NK-92 (cell line): Measurements from ENCODE around the gene TIMM23.
A peak's percentile ranks its signal among the peaks of the same experiment; 100 is the strongest.
"Not testable (repeated sequence)": the region's sequence is repeated elsewhere in the genome, so short reads cannot be mapped to it uniquely, and the experiment has no call there.

Experiments
- DNase-seq: peaks from one replicate; lab custom pipeline; 2025; ENCODE audit not compliant: unreplicated experiment; lab: John Stamatoyannopoulos, UW

The TIMM23 gene, protein sequence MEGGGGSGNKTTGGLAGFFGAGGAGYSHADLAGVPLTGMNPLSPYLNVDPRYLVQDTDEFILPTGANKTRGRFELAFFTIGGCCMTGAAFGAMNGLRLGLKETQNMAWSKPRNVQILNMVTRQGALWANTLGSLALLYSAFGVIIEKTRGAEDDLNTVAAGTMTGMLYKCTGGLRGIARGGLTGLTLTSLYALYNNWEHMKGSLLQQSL

DNA sequence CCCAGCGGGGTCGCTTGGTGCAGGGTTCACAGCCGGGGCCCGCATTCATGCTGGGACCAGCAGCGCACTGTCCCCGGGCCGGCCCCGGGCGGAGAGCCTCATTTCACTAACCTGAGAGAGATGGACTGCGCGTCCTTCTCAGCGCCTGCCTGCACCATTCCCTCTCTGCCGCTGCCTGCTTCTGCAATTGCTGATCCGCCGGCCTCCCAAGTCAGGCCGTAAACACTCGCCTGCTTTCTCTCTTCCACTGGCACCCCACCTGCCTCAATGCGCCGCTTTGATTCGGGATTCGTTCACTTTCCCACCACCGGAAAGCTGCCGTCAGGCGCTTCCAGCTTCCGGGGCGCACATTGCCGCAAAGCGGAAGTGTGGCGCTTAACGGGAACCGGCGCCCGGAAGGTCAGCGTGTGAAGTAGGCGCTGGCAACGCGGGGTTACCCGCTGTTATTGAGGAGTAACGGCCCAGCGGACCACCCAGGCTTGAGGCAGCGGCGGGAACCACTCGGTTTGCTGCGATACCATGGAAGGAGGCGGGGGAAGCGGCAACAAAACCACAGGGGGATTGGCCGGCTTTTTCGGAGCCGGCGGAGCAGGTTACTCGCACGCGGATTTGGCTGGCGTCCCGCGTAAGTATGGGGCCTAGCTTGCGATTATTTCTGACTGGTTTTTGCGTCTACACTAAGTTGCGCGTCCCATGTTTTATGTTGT, at the start of gene TIMM23:
TSS of gene TIMM23 (plus strand) at position 384 of the 707 bp plus-strand sequence. CDS start at position 520, 136 bp downstream.
- DNase-seq: peak; percentile 48

DNA sequence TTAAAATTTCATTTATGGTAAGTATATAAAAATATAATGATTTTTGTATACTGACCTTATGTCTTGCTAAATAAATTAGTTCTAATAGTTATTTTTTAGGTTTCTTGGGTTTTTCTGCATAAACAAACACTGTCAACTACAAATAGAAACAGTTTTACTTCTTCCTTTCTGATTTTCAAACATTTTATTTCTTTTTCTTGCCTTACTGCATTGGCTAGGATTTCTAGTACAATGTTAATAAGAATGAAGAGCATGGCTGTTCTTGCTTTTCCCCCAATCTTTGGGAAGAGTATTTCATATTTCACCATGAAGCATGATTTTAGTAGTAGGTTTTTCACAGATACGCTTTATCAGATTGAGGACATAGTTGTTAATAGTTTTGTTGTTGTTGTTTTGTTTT, 45.5 kb upstream of the TIMM23 start:
- DNase-seq: not testable (repeated sequence)

DNA sequence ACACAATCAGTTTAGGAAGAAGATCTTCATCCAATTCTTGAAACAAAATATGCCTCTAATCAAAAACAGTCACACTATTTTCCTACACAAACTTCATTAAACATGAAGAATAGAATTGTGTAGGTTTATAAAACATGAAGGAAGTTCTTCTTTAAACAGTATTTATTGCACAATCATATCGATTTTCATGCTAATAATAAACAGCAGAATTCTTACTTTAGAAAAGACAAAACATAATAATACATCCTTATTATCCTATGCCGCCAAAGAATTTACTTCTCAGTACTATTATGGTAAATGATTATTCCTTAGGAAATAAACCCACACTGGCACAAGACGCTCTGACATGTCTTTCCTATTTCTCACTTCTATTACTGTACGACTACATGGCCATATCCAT, 41.0 kb upstream of the TIMM23 start:
- DNase-seq: not testable (repeated sequence)

DNA sequence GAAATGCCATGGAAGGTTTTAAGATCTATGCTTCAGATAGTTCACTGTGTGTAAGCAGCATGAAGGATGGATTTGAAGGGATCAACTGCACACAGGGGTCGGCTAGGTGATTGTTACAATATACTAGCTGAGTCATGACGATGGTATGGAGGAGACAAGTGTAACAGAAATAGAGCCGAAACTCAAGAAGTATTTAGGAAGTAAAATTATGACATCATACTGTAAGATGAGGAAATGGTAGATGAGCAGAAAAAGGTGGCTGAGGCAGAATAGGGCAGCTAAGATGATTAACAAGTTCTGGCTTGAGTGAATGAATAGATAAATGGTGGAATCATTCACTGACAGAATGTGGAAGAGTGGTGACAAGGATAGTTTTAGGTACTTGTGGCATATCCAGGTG, 37.5 kb upstream of the TIMM23 start:
- DNase-seq: not testable (repeated sequence)

DNA sequence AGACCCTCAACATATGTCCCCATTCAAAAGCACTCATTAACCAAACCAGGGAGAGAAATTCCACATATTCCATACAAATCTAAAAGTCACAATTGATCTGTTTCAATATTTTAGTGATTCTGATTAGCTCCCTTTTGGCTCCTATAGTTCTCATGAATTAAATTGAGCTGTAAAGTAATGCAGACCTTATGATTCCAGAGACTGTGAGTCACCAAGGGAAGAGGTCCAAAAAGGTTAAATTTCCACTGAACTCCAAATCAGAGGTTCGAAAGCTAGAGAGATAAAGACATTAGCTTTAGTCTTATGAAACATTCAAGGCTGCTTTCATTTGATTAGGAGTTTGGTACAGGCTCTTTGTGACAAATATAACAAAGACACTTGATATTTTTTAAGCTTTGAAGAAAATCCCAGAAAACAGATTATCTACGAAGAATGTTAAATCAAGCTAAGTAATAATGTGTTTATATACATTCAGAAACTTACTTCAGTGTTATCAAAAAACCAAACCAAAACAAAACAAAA, 33.1 kb upstream of the TIMM23 start:
- not testable (repeated sequence) for DNase-seq

DNA sequence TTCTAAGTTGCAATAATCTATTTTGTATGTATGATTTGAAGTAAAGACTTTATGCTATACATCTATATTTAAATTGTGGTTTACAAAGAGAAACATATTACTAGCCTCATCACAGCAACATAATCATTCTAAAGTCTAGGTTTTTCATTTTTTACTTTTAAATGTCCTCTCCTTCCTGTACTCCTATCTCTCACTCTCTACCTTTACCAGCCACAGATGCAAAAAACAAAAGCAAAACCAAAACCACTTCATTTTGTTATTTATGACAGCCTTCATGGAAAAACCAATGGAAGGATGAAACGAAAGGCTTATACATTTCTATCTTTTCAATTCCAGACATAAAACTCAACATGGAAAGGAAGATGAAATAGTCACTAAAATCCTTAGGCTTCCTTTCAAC, 31.1 kb upstream of the TIMM23 start:
- DNase-seq: not testable (repeated sequence)

DNA sequence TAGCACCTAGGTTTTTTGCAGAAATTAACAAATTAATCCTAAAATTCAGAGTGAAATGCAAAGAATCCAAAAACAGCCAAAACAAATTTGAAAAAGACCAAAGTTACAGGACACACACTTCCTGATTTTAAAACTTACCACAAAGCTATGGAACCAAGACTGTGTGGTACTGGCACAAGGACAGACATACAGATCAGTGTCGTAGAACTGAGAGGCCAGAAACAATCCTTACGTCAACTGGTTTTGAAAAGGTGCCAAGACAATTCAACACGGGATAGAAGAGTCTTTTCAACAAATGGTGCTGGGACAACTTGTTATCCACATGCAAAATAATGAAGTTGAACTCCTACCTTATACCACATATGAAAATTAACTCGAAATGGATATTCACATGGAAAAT, 26.8 kb upstream of the TIMM23 start:
- DNase-seq: not testable (repeated sequence)

DNA sequence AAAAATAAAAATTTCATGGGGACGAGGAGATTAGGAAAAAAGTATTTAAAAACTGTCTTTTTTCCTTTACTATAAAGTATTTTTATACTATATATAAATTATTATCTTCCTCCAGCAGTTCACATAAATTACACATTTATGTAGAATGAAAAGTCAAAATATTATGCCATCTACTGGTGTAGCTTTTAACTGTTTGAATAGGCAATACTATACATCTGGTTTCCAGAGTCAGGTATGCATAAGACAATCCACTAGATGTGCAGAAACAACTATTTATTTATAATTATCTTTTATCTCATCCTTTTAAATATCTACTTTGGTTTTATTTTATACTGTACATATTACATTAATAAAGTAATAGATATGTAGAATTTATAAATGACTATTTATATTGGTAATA, 24.9 kb upstream of the TIMM23 start:
- DNase-seq: not testable (repeated sequence)

DNA sequence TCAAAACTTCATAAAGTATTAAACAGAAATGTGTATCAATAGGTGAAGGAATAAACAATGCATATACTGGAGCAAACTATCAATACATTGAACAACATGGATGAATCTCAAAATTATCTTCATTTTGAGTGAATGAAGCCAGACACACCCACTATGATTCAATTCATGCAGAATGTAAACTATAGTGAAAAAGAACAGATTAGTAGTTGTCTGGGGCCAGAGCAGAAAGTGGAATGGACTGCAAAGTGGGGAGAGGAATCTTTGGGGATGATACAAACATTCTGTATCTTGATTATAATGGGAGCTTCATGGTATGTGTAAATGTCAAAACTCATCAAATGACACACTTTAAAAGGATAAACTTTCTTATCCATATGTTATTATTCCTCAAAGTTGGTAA, 23.5 kb upstream of the TIMM23 start:
- DNase-seq: not testable (repeated sequence)

DNA sequence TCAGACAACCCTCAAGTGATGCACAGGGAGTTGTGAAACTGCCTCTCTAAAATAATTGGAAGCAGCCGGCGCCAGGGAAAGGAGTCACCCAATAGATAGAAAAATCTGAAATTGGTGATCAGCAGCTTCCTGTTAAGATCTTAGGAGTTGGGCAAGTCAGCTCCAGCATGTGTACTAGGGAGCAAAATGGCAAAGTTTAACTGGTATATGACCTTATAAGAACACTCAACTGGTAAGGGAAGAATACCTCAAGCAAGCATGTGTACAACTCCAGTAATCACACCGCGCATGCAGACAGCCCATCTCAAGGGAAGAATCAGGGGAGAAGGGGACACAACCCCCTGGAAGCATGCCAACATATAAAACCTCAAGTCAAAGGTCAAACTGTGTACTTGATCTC, 17.9 kb upstream of the TIMM23 start:
- DNase-seq: not testable (repeated sequence)

DNA sequence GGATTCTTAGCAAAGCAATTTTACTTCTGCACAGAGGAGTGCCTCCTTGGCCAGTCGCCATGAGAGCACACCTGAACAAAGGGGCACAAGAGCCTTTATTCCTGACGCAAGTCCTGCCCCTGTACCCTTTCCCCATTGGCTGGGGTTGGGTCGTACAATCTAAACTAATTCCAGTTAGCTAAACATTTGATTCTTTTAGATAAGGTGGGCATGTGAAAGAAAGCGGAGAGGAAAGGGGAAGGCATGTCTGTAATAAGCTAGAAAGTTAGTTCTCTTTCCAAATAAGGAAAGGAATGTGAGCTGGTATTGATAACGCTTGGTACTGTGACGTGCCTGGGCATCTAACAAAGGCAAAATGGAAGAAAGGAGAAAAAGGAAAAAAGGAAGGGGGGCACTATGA, 15.7 kb upstream of the TIMM23 start:
- not testable (repeated sequence) for DNase-seq

DNA sequence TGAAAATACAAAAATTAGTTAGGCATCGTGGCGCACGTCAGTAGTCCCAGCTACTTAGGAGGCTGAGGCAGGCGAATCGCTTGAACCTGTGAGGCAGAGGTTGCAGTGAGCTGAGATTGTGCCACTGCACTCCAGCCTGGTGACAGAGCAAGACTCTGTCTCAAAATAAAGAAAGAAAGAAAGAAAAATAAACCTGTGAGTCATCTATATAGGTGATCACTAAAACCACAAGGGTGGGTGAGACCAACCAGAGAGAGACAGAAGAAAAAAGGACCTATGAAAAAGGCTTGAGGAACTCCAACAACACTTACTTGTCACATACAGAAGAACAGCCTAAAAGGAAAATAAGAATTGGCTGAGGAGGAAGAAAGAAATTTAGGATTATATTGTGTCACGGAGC, 14.4 kb upstream of the TIMM23 start:
- DNase-seq: not testable (repeated sequence)

DNA sequence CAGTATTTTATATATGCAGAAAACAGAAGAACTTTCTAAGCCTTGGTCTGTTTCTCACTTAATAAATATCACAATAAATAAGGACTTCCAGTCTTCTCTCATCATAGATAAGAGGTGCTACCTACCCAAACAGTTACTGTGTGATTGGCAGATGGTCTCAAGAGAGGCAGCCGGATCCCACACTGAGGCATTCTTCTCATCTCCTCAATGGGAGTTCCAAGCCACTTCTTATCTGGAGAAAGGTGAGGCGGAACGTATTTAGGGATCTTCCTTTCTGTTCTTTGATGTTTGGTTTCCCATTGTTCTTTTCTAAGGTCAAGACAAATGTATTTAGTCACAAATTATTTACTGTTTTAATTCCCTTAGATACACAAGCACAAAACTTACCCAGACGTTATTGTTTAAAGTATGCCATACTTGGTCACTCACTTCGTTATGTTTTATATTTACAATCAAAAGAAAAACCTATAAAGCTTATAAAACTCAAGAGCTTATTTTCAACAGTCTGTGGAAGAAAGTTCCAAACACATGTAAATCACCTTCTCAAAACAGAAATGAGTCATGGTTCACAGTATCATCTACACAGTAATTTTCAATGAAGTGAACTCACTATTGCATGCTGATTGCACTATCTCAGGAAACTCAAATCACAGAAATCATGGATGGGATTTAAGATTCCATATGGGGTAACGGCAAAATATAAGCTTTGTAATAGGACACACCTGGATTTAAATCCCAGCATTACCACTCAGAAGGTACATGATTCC, 9.4 kb upstream of the TIMM23 start:
- DNase-seq: not testable (repeated sequence)

DNA sequence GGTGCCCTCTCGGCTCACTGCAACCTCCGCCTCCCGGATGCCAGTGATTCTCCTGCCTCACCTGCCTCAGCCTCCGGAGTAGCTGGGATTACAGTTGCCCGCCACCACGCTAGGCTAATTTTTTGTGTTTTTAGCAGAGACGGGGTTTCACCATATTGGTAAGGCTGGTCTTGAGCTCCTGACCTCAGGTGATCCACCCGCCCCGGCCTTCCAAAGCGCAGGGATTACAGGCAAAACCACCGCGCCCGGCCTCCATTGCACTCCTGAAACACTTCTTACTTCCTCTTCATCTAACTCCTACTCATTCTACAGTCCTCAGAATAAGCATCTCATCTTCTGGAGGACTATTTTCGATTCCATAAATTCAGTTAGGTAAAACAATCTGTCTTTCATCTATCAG, 1.3 kb upstream of the TIMM23 start:
- not testable (repeated sequence) for DNase-seq

DNA sequence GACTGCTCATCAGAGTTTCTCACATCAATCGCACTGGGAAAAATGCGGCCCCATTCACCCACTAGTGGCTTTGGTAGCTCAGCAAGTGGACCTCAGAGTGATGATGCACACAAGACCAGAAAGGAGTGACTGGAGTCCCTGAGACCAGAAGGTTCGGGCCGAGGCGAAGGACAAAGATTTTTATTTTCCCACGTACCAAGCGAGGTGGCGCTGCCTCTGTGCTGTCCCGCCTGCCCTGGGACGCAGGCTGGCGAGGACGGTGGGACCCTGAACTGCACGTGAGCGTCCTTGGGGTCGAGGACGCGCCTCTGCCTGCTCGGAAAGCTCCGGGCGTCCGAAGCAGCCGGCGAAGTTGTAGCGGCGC, 565 bp upstream of the TIMM23 start:
- DNase-seq: not testable (repeated sequence)

DNA sequence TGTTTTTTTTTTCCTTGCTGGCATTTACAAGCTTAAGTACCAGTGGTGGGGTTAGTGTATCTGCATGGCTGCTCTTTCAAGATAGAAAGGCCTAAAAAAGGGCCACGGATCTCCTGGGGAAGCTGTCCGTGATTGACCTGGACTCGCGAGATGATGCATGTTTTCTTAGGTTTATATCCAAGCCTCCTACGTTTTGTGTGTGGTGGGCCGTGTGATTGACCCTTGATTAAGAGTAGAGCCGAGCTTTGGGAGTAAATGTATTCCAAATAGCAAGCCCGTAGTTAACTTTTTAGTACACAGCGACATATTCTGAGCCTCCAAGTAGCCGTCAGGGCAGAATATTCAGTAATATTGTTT, 502 bp downstream of the TIMM23 start:
- DNase-seq: not testable (repeated sequence)

DNA sequence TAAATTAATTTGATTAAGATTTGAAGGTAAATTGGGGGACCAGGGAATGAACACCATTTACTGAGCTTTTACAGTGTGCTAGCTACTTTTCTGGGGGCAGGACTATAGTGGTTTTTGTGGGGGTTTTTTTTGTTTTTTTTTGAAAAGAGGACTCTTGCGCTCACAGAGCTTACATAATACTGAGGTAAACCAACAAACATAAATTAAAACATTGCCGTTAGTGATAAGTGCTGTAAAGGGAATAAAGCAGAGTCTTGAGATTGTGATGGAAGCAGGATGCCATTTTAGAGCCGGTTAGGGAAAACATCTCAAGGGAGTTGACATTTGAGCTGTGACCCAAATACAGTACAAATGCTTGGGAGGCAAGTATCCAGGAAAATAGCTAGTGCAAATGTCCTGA, 1.8 kb downstream of the TIMM23 start:
- DNase-seq: not testable (repeated sequence)

DNA sequence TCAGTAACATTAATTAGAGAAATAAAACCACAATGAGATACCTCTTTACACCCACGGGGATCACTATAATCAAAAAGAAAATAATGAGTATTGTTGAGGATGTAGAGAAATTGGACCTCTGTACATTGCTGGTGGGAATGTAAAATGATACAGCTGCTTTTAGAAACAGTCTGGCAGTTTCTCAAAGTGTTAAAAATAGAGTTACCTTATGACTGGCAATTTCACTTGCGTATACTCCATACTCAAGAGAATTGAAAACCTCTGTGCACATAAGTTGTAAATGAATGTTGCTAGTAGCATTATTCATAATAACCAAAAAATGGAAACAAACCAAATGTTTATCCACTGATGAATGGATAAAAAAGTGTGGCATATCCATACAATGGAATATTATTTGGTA, 6.3 kb downstream of the TIMM23 start:
- not testable (repeated sequence) for DNase-seq

DNA sequence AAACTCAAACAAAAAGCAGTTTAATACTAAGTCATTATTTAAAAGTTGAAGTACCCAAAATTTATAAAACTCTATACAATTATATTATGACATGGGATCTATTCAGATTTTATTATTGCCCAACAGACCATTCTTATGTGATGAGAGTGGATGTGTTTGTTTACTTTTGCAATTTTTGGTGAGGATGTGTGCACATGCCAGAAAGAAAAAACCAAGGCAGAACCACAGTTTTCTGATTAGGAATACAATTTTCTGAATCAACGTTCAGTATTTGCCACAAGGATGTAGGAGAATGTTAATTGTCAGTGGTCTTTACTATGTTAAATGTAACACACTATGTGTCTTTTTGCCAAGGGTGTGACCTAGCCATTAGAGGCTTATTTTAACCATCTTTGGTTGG, 9.1 kb downstream of the TIMM23 start:
- DNase-seq: not testable (repeated sequence)

DNA sequence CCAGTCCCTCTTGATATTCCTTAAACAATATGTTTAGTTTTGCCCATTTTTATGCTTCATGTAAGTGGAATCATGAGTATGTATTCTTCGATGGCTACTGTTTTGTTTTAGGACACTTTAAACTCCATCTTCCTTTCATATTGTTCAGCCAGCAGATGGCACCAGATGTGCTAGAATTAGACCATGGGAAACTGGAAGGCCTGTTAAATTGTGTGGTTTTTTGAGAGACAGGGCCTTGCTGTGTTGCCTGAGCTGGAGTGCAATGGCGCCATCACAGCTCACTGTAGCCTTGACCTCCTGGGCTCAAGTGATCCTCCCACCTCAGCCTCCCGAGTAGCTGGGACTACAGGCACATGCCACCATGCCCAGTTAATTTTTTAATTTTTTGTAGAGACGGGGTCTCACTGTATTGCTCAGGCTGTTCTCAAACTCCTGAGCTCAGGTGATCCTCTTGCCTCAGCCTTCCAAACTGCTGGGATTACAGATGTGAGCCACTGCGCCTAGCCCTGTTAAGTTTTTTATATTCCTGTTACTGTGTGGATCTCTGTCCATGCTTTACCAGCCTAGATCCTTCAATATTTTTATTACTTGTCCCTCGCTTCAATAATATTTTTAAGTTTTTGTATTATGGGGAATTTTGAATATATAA, 11.4 kb downstream of the TIMM23 start:
- DNase-seq: not testable (repeated sequence)

DNA sequence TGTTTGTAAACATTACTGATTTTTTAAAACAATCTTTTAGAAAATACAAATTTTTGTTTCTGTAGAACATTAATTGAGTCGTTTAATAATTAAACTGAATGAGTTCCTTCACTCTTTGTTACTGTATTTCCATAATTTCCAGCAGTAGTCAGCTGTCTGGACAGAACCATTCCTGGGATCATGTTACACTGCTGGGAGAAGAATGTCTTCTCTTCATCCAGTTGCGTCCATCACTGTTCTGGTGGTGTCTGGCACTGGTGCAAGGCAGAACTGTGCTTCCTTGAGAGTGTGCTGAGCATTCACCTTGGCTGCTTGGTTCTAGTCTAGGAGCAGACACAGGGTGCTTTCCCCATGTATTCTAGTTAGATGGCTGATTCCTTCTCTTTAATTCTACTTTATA, 12.2 kb downstream of the TIMM23 start:
- not testable (repeated sequence) for DNase-seq
